Loucy (cell line): ENCODE results near the gene GLUD1.
"Not testable (repeated sequence)": the region's sequence is repeated elsewhere in the genome, so short reads cannot be mapped to it uniquely, and the experiment has no call there.

Experiments used
- CTCF ChIP-seq: fragments of 200-600 bp; sonication (generic); conservative IDR thresholded peaks from 2 replicates; pipeline ENCODE4 v1.5.1; 2014; ENCODE audit warnings: mild to moderate bottlenecking, antibody characterized with exemption, low read length
- EZH2phosphoT487 ChIP-seq: fragments of 200-600 bp; IDR thresholded peaks from 2 replicates; pipeline ENCODE4 v1.6.1; 2018; ENCODE audit warnings: antibody characterized with exemption, mild to moderate bottlenecking, moderate library complexity, borderline replicate concordance

GRCh38 chr10:87019504-87019903 lies 75.1 kb downstream of the GLUD1 start:
- not testable (repeated sequence) for TF ChIP-seq CTCF, EZH2phosphoT487
